HEK293 (cell line): ENCODE measurements around the gene MTMR4.

ENCODE experiments used
- CTCF ChIA-PET: fragments of 350-600 bp; formaldehyde crosslinking; extraction: SDS; loops from one replicate; lab custom pipeline; 2021; ENCODE audit warnings: antibody characterized with exemption; lab: Yijun Ruan, JAX
- POLR2A ChIA-PET: fragments of 300-600 bp; formaldehyde crosslinking; extraction: SDS; loops from one replicate; lab custom pipeline; 2020; ENCODE audit warnings: antibody characterized with exemption, inconsistent platforms; lab: Yijun Ruan, JAX
- H3K27ac ChIP-seq: fragments of 200-500 bp; sonication (Bioruptor generic); 2 replicates; pipeline ENCODE4 v1.5.1; 2014; ENCODE audit warnings: low read depth, low read length, control low read depth, inconsistent platforms; ENCODE audit errors: extremely low read depth
- H3K36me3 ChIP-seq, 2 experiments: fragments of 200-500 bp in 1 of 2; sonication (Bioruptor generic) in 1 of 2; 1 replicate in 1 of 2; 2 replicates in 1 of 2; pipeline ENCODE4 v1.5.1; 2014 to 2017; ENCODE audit warnings: inconsistent platforms in 2 of 2, low read length in 2 of 2; ENCODE audit not compliant: control insufficient read depth in 2 of 2, insufficient read depth in 1 of 2
- H3K4me1 ChIP-seq: fragments of 200-500 bp; sonication (Bioruptor generic); 2 replicates; pipeline ENCODE4 v1.5.1; 2014; ENCODE audit warnings: mild to moderate bottlenecking, low read length, inconsistent platforms; ENCODE audit not compliant: control insufficient read depth, insufficient read depth
- H3K4me3 ChIP-seq: 2 replicates; pipeline ENCODE4 v1.5.1; 2011; ENCODE audit warnings: low read depth, mild to moderate bottlenecking, control low read depth, low read length, moderate library complexity
- H3K9me3 ChIP-seq: fragments of 200-500 bp; sonication (Bioruptor generic); 2 replicates; pipeline ENCODE4 v1.5.1; 2014; ENCODE audit warnings: low read depth, low read length, inconsistent platforms; ENCODE audit not compliant: control insufficient read depth, insufficient read depth
- GLIS1 ChIP-seq: fragments of 450-650 bp; formaldehyde crosslinking; IDR thresholded peaks from 2 replicates; pipeline ENCODE4 v1.5.1; 2016; ENCODE audit warnings: missing biosample characterization, missing genetic modification characterization
- KLF7 ChIP-seq: fragments of 450-650 bp; formaldehyde crosslinking; IDR thresholded peaks from 2 replicates; pipeline ENCODE4 v1.5.1; 2016; ENCODE audit warnings: missing biosample characterization, missing genetic modification characterization, borderline replicate concordance
- KLF9 ChIP-seq: fragments of 450-650 bp; formaldehyde crosslinking; IDR thresholded peaks from 2 replicates; pipeline ENCODE4 v1.5.1; 2016; ENCODE audit warnings: missing biosample characterization, missing genetic modification characterization, low read depth
- MEIS1 ChIP-seq: sonication (generic); formaldehyde crosslinking; IDR thresholded peaks from 2 replicates; pipeline ENCODE4 v1.8.1; 2022; ENCODE audit warnings: missing genetic modification reagents, mild to moderate bottlenecking, borderline replicate concordance
- ZBTB1 ChIP-seq: fragments of 450-650 bp; formaldehyde crosslinking; IDR thresholded peaks from 2 replicates; pipeline ENCODE4 v1.5.1; 2016; ENCODE audit warnings: missing biosample characterization, missing genetic modification characterization
- ZBTB26 ChIP-seq: fragments of 450-650 bp; formaldehyde crosslinking; optimal IDR thresholded peaks from 2 replicates; pipeline ENCODE3; 2016; ENCODE audit warnings: missing biosample characterization, mild to moderate bottlenecking, missing genetic modification characterization
- ZFHX2 ChIP-seq: fragments of 450-650 bp; formaldehyde crosslinking; conservative IDR thresholded peaks from 2 replicates; pipeline ENCODE4 v1.5.1; 2016; ENCODE audit warnings: missing biosample characterization, missing genetic modification characterization
- ZFP41 ChIP-seq: fragments of 450-650 bp; formaldehyde crosslinking; IDR thresholded peaks from 2 replicates; pipeline ENCODE4 v1.5.1; 2016; ENCODE audit warnings: missing biosample characterization, missing genetic modification characterization, borderline replicate concordance
- ZNF148 ChIP-seq: fragments of 450-650 bp; formaldehyde crosslinking; IDR thresholded peaks from 2 replicates; pipeline ENCODE4 v1.5.0; 2017; ENCODE audit warnings: missing biosample characterization, missing genetic modification characterization, borderline replicate concordance
- ZNF169 ChIP-seq: fragments of 450-650 bp; formaldehyde crosslinking; IDR thresholded peaks from 2 replicates; pipeline ENCODE4 v1.5.1; 2016; ENCODE audit warnings: missing biosample characterization, missing genetic modification characterization
- ZNF211 ChIP-seq: fragments of 450-650 bp; formaldehyde crosslinking; IDR thresholded peaks from 2 replicates; pipeline ENCODE4 v1.5.1; 2016; ENCODE audit warnings: low read depth, missing biosample characterization, missing genetic modification characterization
- ZNF24 ChIP-seq: fragments of 450-650 bp; formaldehyde crosslinking; IDR thresholded peaks from 2 replicates; pipeline ENCODE4 v1.5.1; 2016; ENCODE audit warnings: missing biosample characterization, missing genetic modification characterization
- ZNF302 ChIP-seq: fragments of 450-650 bp; formaldehyde crosslinking; IDR thresholded peaks from 2 replicates; pipeline ENCODE4 v1.5.1; 2016; ENCODE audit warnings: missing biosample characterization, missing genetic modification characterization, low read depth
- ZNF488 ChIP-seq: fragments of 450-650 bp; formaldehyde crosslinking; IDR thresholded peaks from 2 replicates; pipeline ENCODE4 v1.5.1; 2016; ENCODE audit warnings: missing biosample characterization, missing genetic modification characterization
- ZNF501 ChIP-seq: fragments of 450-650 bp; formaldehyde crosslinking; IDR thresholded peaks from 2 replicates; pipeline ENCODE4 v1.5.1; 2016; ENCODE audit warnings: missing biosample characterization, missing genetic modification characterization
- ZNF530 ChIP-seq: fragments of 450-650 bp; formaldehyde crosslinking; IDR thresholded peaks from 2 replicates; pipeline ENCODE4 v1.5.1; 2016; ENCODE audit warnings: low read depth, missing biosample characterization, missing genetic modification characterization
- ZNF548 ChIP-seq: fragments of 450-650 bp; formaldehyde crosslinking; IDR thresholded peaks from 2 replicates; pipeline ENCODE4 v1.5.1; 2016; ENCODE audit warnings: missing biosample characterization, missing genetic modification characterization
- ZNF645 ChIP-seq: fragments of 450-650 bp; formaldehyde crosslinking; IDR thresholded peaks from 2 replicates; pipeline ENCODE4; 2016; ENCODE audit warnings: missing biosample characterization, missing genetic modification characterization
- ZNF701 ChIP-seq: fragments of 450-650 bp; formaldehyde crosslinking; IDR thresholded peaks from 2 replicates; pipeline ENCODE4 v1.5.1; 2016; ENCODE audit warnings: missing biosample characterization, missing genetic modification characterization
- ZNF777 ChIP-seq: fragments of 450-650 bp; formaldehyde crosslinking; IDR thresholded peaks from 2 replicates; pipeline ENCODE4 v1.5.1; 2017; ENCODE audit warnings: missing biosample characterization, missing genetic modification characterization, borderline replicate concordance
- ZSCAN18 ChIP-seq: fragments of 450-650 bp; formaldehyde crosslinking; IDR thresholded peaks from 2 replicates; pipeline ENCODE4 v1.5.1; 2016; ENCODE audit warnings: missing biosample characterization, missing genetic modification characterization

The MTMR4 gene

GRCh38 chr17:58530655-58531054 is 16.2 kb upstream of the MTMR4 start:
- POLR2A ChIA-PET = no interaction called here
- no peak overlapping the region for H3K4me3 ChIP-seq
- TF ChIP-seq ZBTB1 (no peak), ZNF169 (tag by site-specific recombination) (no peak), GLIS1 (no peak)
- no peaks in the 10 kb centered on the region for H3K36me3 ChIP-seq
- no peaks in the 10 kb centered on the region for H3K9me3 ChIP-seq
- CTCF ChIA-PET = interaction anchor here (0.7 to 2.1 kb wide), 3 partner anchors 12 to 281 kb away, joined by 3 to 10 read pairs (median 9); no protein-coding TSS in a partner anchor
- no peak overlapping the region for H3K27ac ChIP-seq
- no peaks in the 10 kb centered on the region for H3K4me1 ChIP-seq

- no peak overlapping the region for H3K4me3 ChIP-seq
- no peak overlapping the region for H3K27ac ChIP-seq
- H3K36me3 ChIP-seq = no peaks in the 10 kb centered on the region
- H3K4me1 ChIP-seq = no peaks in the 10 kb centered on the region
- no peaks in the 10 kb centered on the region for H3K9me3 ChIP-seq
- no peak for TF ChIP-seq ZFHX2 (tag by site-specific recombination)
- TF ChIP-seq ZNF548 (tag by site-specific recombination) = no peak
- no peak for TF ChIP-seq GLIS1
- no peak for TF ChIP-seq KLF9 (tag by site-specific recombination)
- TF ChIP-seq MEIS1 (CRISPR knock-in tag) = no peak
- TF ChIP-seq ZNF24 (tag by site-specific recombination) = no peak
- no peak for TF ChIP-seq ZNF211 (tag by site-specific recombination)
- no peak for TF ChIP-seq ZNF501 (tag by site-specific recombination)
- TF ChIP-seq ZNF645 (tag by site-specific recombination) = no peak
- no peak for TF ChIP-seq ZNF148
- TF ChIP-seq ZNF488 (tag by site-specific recombination) = no peak
- no peak for TF ChIP-seq ZNF701
- no peak for TF ChIP-seq ZBTB26
- TF ChIP-seq ZNF530 (tag by site-specific recombination) = no peak
- no peak for TF ChIP-seq ZFP41
- TF ChIP-seq ZNF302 (tag by site-specific recombination) = no peak
- TF ChIP-seq ZNF777 (tag by site-specific recombination) = no peak
- no peak for TF ChIP-seq KLF7 (tag by site-specific recombination)
- TF ChIP-seq ZSCAN18 (tag by site-specific recombination) = no peak
- ChIA-PET CTCF (interaction anchor here (0.5 to 2.5 kb wide), 4 partner anchors 11 to 169 kb away, joined by 4 to 10 read pairs (median 8); no protein-coding TSS in a partner anchor), POLR2A (interaction anchor here (1.4 kb wide), 1 partner anchor 10 kb away, joined by 3 read pairs; no protein-coding TSS in a partner anchor)
Measured at GRCh38 chr17:58529275-58529674, 14.8 kb upstream of the MTMR4 start.
